ENCODE data around the gene CACNG7.

The CACNG7 gene

GRCh38 chr19:53908935-53909415 lies at the start of gene CACNG7:
Gene CACNG7, plus strand, starts transcription at chr19:53909278. Its CDS starts 3,554 bp downstream, at chr19:53912832.
- Histone ChIP-seq H3K36me3 (ENCODE audit: insufficient read depth) (no peaks in the 10 kb centered on the region), H3K79me2 (ENCODE audit: insufficient read depth, low read depth) (no peaks in the 10 kb centered on the region), H2AFZ (ENCODE audit: low read depth) (no peak within 1 kb of the TSS), H3K27ac (no peak within 1 kb of the TSS), H3K4me1 (ENCODE audit: low read depth, poor library complexity, severe bottlenecking) (no peaks in the 10 kb centered on the region), H3K4me2 (no peak within 1 kb of the TSS), H3K9ac (no peak within 1 kb of the TSS), H3K27me3 (ENCODE audit: insufficient read depth, low read depth) (no peaks in the 10 kb centered on the region), H4K20me1 (ENCODE audit: insufficient read depth) (no peaks in the 10 kb centered on the region), H3K4me3 (IDR thresholded peaks at IDR 0.05; ENCODE audit: insufficient read depth, low read depth, low read length) (no peak within 1 kb of the TSS)
- TF ChIP-seq CTCF (conservative IDR thresholded peaks at IDR 0.05; ENCODE audit: low read depth, low read length), result no peak

- no peaks in the 10 kb centered on the region for H4K20me1 ChIP-seq (ENCODE audit: insufficient read depth)
- H3K27ac ChIP-seq, result no peak overlapping the region
- no peaks in the 10 kb centered on the region for H3K4me1 ChIP-seq (ENCODE audit: low read depth, poor library complexity, severe bottlenecking)
- no peak overlapping the region for H3K4me2 ChIP-seq
- H3K79me2 ChIP-seq (ENCODE audit: insufficient read depth, low read depth), result no peaks in the 10 kb centered on the region
- no peak for TF ChIP-seq CTCF (conservative IDR thresholded peaks at IDR 0.05; ENCODE audit: low read depth, low read length)
- no peak overlapping the region for H2AFZ ChIP-seq (ENCODE audit: low read depth)
- no peaks in the 10 kb centered on the region for H3K36me3 ChIP-seq (ENCODE audit: insufficient read depth)
- no peak overlapping the region for H3K9ac ChIP-seq
- H3K27me3 ChIP-seq (ENCODE audit: insufficient read depth, low read depth), result no peaks in the 10 kb centered on the region; the same call in 1 of the 2 replicates
- no peak overlapping the region for H3K4me3 ChIP-seq (IDR thresholded peaks at IDR 0.05; ENCODE audit: insufficient read depth, low read depth, low read length)
Measured at GRCh38 chr19:53864308-53864836, 44.7 kb upstream of the CACNG7 start.

DNA sequence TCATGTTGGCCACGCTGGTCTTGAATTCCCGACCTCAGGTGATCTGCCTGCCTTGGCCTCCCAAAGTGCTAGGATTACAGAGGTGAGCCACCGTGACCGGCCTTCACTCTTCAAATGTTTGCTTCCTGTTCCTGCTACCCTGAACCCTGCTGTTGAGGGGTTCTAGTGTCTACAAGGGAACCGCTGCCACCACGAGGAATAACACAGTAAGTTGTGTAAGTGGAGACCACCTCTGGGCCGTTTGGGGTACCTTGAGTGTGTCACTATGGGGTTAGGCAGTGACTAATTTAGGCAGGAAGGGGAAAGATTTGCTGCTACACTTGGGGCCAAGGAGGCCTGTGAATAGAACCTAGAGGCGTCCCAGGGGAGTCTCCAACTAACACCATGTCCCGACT lies 43.6 kb upstream of the CACNG7 start:
- H3K36me3 ChIP-seq (ENCODE audit: insufficient read depth), result no peaks in the 10 kb centered on the region
- H4K20me1 ChIP-seq (ENCODE audit: insufficient read depth), result no peaks in the 10 kb centered on the region
- H3K4me1 ChIP-seq (ENCODE audit: low read depth, poor library complexity, severe bottlenecking), result no peaks in the 10 kb centered on the region
- H3K27me3 ChIP-seq (ENCODE audit: insufficient read depth, low read depth), result no peaks in the 10 kb centered on the region; the same call in 1 of the 2 replicates
- no peak overlapping the region for H3K27ac ChIP-seq
- H3K4me2 ChIP-seq, result no peak overlapping the region
- H3K79me2 ChIP-seq (ENCODE audit: insufficient read depth, low read depth), result no peaks in the 10 kb centered on the region
- H3K4me3 ChIP-seq (IDR thresholded peaks at IDR 0.05; ENCODE audit: insufficient read depth, low read depth, low read length), result no peak overlapping the region
- TF ChIP-seq CTCF (conservative IDR thresholded peaks at IDR 0.05; ENCODE audit: low read depth, low read length), result no peak
- no peak overlapping the region for H3K9ac ChIP-seq
- no peak overlapping the region for H2AFZ ChIP-seq (ENCODE audit: low read depth)

DNA sequence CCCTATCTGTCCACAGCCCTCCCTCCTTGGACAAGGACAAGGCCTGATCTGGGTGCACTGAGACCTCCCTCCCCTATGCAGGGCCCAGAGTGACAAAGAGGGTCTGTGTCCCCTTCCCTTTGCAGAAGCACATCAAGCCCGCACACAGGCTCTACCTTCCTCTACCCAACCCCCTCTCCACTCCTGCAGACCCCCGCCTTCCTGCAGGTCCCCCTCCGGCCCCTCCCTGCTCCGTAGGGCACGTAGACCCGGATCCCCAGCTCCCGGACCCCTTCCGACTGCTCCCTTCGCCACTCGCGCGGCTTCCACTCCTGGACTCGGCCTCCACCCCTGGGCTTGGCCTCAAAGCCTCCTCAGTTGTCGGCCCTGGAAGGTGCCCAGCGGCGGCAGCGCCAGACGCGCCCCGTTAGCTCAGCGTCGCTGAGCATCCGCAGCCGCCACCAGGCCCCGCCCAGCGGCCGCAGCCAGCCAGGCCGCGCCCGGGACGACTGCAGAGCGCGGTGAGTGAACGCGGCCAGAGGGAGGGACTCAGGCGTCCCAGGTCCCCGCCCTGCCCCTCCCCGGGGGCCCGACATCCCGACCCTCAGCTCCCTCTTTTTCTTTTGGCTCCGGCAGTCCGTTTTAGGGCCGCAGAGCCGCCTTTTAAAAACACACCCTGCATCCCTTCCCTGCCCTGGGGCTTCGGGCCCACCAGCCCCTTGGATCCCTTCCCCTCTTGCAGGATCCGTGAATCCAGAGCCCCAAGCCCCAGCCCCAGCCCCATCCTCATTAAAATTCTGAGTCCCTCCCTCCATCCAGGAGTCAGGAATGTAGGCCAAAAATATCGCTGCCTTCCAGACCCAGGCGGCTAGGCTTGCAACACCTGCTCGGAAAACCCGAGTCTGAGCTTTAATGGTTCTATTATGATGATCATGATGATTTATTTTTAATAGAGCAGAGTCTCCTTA lies 42.9 kb upstream of the CACNG7 start:
- no peak overlapping the region for H2AFZ ChIP-seq (ENCODE audit: low read depth)
- H3K4me2 ChIP-seq, result no peak overlapping the region
- no peaks in the 10 kb centered on the region for H3K36me3 ChIP-seq (ENCODE audit: insufficient read depth)
- no peaks in the 10 kb centered on the region for H3K4me1 ChIP-seq (ENCODE audit: low read depth, poor library complexity, severe bottlenecking)
- no peak overlapping the region for H3K9ac ChIP-seq
- no peak for TF ChIP-seq CTCF (conservative IDR thresholded peaks at IDR 0.05; ENCODE audit: low read depth, low read length)
- no peaks in the 10 kb centered on the region; the same call in 1 of the 2 replicates for H3K27me3 ChIP-seq (ENCODE audit: insufficient read depth, low read depth)
- H3K4me3 ChIP-seq (IDR thresholded peaks at IDR 0.05; ENCODE audit: insufficient read depth, low read depth, low read length), result no peak overlapping the region
- H4K20me1 ChIP-seq (ENCODE audit: insufficient read depth), result no peaks in the 10 kb centered on the region
- no peak overlapping the region for H3K27ac ChIP-seq
- no peaks in the 10 kb centered on the region for H3K79me2 ChIP-seq (ENCODE audit: insufficient read depth, low read depth)

Data from KMS-11 (cell line).